Activated CD8-positive, alpha-beta T cell treated with anti-CD3 and anti-CD28 coated beads, Interleukin-2, amount 10 ng/mL, durations not matched to agents 7 days and 5 days (primary cell): ENCODE results near the gene ZFP62. TPM values are rescaled to one million over a fixed set of nuclear protein-coding genes. Genes with fewer than 3 reads are reported as not detected.

Experiments
- ATAC-seq: fragments of 150-1000 bp; cut with Tn5 transposase; one replicate; pipeline ENCODE4 v1.10.0; 2021; ENCODE audit warnings: moderate library complexity
- CTCF ChIA-PET: fragments of 350-600 bp; sonication (Branson Sonifier 250); formaldehyde crosslinking; loops from one replicate; lab custom pipeline; 2021; ENCODE audit warnings: antibody characterized with exemption; lab: Charles Lee
- POLR2A ChIA-PET: fragments of 350-600 bp; sonication (Branson Sonifier 250); formaldehyde crosslinking; loops from one replicate; lab custom pipeline; 2021; ENCODE audit warnings: antibody characterized with exemption; lab: Charles Lee
- DNase-seq: peaks from one replicate; pipeline ENCODE4 v3.0.0-alpha.2; 2020
- H3K27ac Mint-ChIP-seq: one replicate; pipeline ENCODE4 v1.8.0; 2021; ENCODE audit warnings: mild to moderate bottlenecking, mixed read lengths
- H3K27me3 Mint-ChIP-seq: one replicate; pipeline ENCODE4 v1.8.0; 2021; ENCODE audit warnings: low read depth, mixed read lengths
- H3K36me3 Mint-ChIP-seq: one replicate; pipeline ENCODE4 v1.8.0; 2021; ENCODE audit warnings: low read depth, mixed read lengths
- H3K4me1 Mint-ChIP-seq: one replicate; pipeline ENCODE4 v1.8.0; 2021; ENCODE audit warnings: low read depth, mixed read lengths
- H3K4me3 Mint-ChIP-seq: one replicate; pipeline ENCODE4 v1.8.0; 2021; ENCODE audit warnings: mild to moderate bottlenecking, mixed read lengths
- H3K9me3 Mint-ChIP-seq: one replicate; pipeline ENCODE4 v1.8.0; 2022; ENCODE audit warnings: mixed read lengths; ENCODE audit not compliant: insufficient read depth
- total RNA-seq, 2 experiments: library from RNA; stranded (reverse); gene quantifications; one replicate each; pipeline ENCODE4 v1.2.3, GENCODE V29; 2021

The ZFP62 gene
- total RNA-seq, 2 experiments from 2014 or later = 22.8 to 25.3 TPM

DNA sequence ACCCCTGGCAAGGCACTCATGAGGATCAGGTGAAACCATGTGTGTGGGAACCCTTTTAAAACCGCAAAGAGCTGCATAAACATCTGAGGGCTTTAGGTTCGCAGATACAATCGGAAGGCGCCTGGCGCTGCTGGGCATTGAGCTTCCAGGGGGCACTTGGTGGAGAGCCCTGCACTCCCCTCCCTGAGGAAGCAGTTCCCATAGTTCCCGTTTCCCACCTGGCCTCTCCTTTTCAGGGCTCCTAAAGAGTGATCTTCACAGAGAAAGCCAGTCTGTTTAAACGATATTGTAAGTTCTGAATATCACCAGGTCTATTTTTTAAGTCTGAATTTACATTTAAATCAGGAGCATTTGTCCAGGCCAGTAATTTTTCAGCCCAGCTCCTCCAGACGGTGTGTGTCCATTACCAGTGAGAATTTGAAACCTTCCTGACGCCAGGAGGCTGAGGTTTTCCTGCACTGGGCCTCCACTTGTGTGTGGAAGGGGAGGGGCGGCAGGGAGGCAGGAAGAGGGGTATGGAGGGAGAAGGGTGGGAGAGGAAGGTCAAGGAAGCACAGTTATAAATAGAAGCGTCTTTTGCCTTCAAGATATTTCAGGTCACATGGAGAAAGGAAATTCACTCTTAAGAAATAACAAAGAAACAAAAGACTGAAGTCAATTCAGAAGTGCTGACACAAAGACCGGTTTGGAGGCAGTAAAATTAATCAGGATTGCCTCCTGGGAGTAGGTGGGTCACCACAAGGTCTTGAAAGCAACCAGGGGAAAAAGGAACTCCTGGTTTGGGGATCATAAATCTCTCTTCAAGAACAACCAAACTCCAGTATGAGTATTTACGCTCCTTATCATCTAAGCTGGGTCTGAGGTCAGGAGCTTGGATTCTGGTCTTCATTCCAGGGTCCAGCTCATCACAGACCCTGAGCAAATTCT is 44.2 kb downstream of the ZFP62 start:
- Mint-ChIP-seq H3K4me1 (peaks cover 40% of the 10 kb centered on the region), H3K36me3 (no peaks in the 10 kb centered on the region), H3K27me3 (no peaks in the 10 kb centered on the region), H3K4me3 (no peak overlapping the region), H3K27ac (no peak overlapping the region), H3K9me3 (no peaks in the 10 kb centered on the region)
- ChIA-PET POLR2A (interaction anchor here (0.6 to 3.5 kb wide), 5 partner anchors 13 to 445 kb away, joined by 3 to 25 read pairs (median 3); partner anchors contain the start of gene MGAT1), CTCF (interaction anchor here (0.9 to 2.3 kb wide), 7 partner anchors 9 to 52 kb away, joined by 3 to 13 read pairs (median 3); no protein-coding TSS in a partner anchor)
- ATAC-seq (peak; percentile 77), DNase-seq (no peak)

GRCh38 chr5:180815293-180815917 is 45.7 kb downstream of the ZFP62 start:
- CTCF ChIA-PET = interaction anchor here (2.3 kb wide), 1 partner anchor 15 kb away, joined by 13 read pairs; no protein-coding TSS in a partner anchor
- H3K27ac Mint-ChIP-seq = no peak overlapping the region

GRCh38 chr5:180813420-180813819 is 47.7 kb downstream of the ZFP62 start:
- Mint-ChIP-seq H3K27me3 (no peaks in the 10 kb centered on the region), H3K36me3 (peaks cover 5% of the 10 kb centered on the region), H3K4me3 (no peak overlapping the region), H3K4me1 (peaks cover 54% of the 10 kb centered on the region), H3K27ac (no peak overlapping the region), H3K9me3 (no peaks in the 10 kb centered on the region)
- no peak for ATAC-seq
- ChIA-PET CTCF (interaction anchor here (1.0 to 3.5 kb wide), 10 partner anchors 8 to 47 kb away, joined by 4 to 32 read pairs (median 6); no protein-coding TSS in a partner anchor), POLR2A (interaction anchor here (14.7 kb wide), 1 partner anchor 17 kb away, joined by 244 read pairs; no protein-coding TSS in a partner anchor)
- DNase-seq = no peak

More at GRCh38 chr5:180815293-180815917, 45.7 kb downstream of the ZFP62 start:
- ATAC-seq (no peak), DNase-seq (no peak)
- Mint-ChIP-seq H3K9me3 (no peaks in the 10 kb centered on the region), H3K4me1 (peaks cover 47% of the 10 kb centered on the region), H3K4me3 (no peak overlapping the region), H3K27me3 (no peaks in the 10 kb centered on the region), H3K36me3 (no peaks in the 10 kb centered on the region)
- POLR2A ChIA-PET = interaction anchor here (1.3 to 14.7 kb wide), 5 partner anchors 9 to 15 kb away, joined by 3 to 244 read pairs (median 6); no protein-coding TSS in a partner anchor

- H3K27me3 Mint-ChIP-seq = no peaks in the 10 kb centered on the region
- peaks cover 61% of the 10 kb centered on the region for H3K4me1 Mint-ChIP-seq
- DNase-seq (no peak), ATAC-seq (no peak)
- POLR2A ChIA-PET = interaction anchor here (1.9 to 14.7 kb wide), 2 partner anchors 10 to 19 kb away, joined by 14 to 244 read pairs; no protein-coding TSS in a partner anchor
- H3K4me3 Mint-ChIP-seq = peak overlapping the region; percentile 73
- no peaks in the 10 kb centered on the region for H3K9me3 Mint-ChIP-seq
- peaks cover 23% of the 10 kb centered on the region for H3K36me3 Mint-ChIP-seq
- CTCF ChIA-PET = interaction anchor here (2.3 to 3.5 kb wide), 2 partner anchors 10 to 19 kb away, joined by 6 to 32 read pairs; no protein-coding TSS in a partner anchor
- peak overlapping the region; percentile 100 for H3K27ac Mint-ChIP-seq
These were observed 49.4 kb downstream of the ZFP62 start for GRCh38 chr5:180811623-180812124.

DNA sequence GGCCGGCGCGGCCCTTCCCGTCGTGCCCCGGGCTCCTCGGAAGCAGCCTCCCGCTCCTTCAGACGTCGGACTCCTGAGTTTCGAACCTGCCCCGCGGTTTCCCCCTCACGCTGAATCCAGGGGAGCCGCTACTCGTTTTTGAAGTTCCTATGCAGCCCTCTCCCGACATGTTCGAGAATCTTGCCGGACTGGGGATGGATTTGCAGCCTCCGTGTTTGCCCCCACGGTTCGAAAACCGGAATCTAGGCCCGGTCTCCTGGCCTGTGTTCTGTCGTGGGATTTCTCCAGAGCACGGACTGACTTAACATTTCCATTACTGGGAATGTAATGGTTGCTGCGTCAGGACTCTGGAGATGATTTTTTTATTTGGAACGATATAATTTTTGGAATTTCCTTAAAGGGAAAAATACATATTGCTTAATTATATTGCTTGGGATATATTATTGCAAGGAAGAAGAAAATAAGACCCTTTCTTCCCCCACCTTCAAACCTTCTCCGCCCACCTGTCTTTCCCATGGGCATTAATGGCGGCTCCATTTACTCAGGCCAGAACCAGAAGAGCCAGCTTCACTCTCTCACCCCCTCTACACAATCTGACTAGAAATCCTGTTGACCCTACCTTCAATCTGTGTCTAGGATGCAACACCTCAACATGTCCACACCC is 50.0 kb downstream of the ZFP62 start:
- H3K36me3 Mint-ChIP-seq = peaks cover 28% of the 10 kb centered on the region
- H3K4me3 Mint-ChIP-seq = peak overlapping the region; percentile 73
- no peaks in the 10 kb centered on the region for H3K27me3 Mint-ChIP-seq
- CTCF ChIA-PET = interaction anchor here (0.8 to 5.7 kb wide), 4 partner anchors 9 to 20 kb away, joined by 5 to 42 read pairs (median 19); partner anchors contain the start of gene MGAT1
- POLR2A ChIA-PET = interaction anchor here (0.5 to 14.7 kb wide), 8 partner anchors 10 to 450 kb away, joined by 3 to 244 read pairs (median 4); partner anchors contain the start of genes TRIM52 and ZFP62
- peaks cover 63% of the 10 kb centered on the region for H3K4me1 Mint-ChIP-seq
- peak overlapping the region; percentile 100 for H3K27ac Mint-ChIP-seq
- DNase-seq = no peak
- H3K9me3 Mint-ChIP-seq = no peaks in the 10 kb centered on the region
- no peak for ATAC-seq

- Mint-ChIP-seq H3K4me1 (peaks cover 68% of the 10 kb centered on the region), H3K36me3 (peaks cover 31% of the 10 kb centered on the region), H3K27me3 (no peaks in the 10 kb centered on the region), H3K9me3 (no peaks in the 10 kb centered on the region), H3K4me3 (peak overlapping the region; percentile 73), H3K27ac (peak overlapping the region; percentile 100)
- POLR2A ChIA-PET = interaction anchor here (0.8 to 14.7 kb wide), 8 partner anchors 9 to 450 kb away, joined by 3 to 244 read pairs (median 4); partner anchors contain the start of genes TRIM52 and ZFP62
- DNase-seq (peak; percentile 96), ATAC-seq (peak; percentile 79)
- CTCF ChIA-PET = interaction anchor here (0.8 to 5.7 kb wide), 2 partner anchors 9 to 21 kb away, joined by 5 to 42 read pairs; partner anchors contain the start of gene MGAT1
These were observed 50.7 kb downstream of the ZFP62 start for GRCh38 chr5:180810210-180810958.

DNA sequence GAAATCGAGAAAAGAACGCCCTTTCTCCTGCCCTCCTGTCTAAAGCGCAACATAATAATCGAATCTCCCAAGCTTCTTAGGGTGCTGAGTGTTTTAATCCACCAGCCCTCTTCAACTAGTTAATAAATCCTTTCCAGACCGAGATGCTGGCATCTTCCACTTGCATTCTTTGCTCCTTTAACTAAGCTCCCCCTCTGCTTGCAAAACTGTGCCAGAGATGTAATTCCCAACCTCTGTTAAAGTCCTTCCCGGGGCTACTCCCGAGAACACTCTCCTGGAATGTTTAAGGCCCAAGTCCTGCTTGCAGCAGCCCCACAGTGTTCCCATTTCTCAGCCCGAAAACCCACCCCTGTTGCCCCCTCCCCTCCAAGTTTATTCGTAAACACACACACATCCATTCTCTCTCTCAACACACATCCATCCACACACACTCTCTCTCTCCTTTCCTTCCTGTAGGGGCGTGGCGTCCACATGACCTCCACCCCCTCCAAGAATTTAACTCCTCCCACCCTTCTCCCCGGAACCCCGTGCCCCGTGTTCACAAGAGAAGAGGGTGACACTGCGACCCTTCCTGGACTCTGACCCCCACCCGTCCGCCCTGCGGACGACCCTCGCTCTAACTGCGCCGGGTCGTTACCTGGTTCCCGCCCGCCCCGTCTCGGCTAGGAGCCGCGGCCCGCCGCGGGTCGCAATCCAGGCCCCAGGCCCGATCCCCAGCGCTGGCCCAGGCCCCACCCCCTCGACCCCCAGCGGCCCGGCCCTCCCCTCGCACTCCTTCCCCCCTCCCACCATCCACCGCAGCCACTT is 51.5 kb downstream of the ZFP62 start:
- Mint-ChIP-seq H3K27ac (peak overlapping the region; percentile 100), H3K4me1 (peaks cover 70% of the 10 kb centered on the region), H3K9me3 (no peaks in the 10 kb centered on the region), H3K27me3 (no peaks in the 10 kb centered on the region), H3K36me3 (peaks cover 38% of the 10 kb centered on the region), H3K4me3 (peak overlapping the region; percentile 73)
- ChIA-PET CTCF (interaction anchor here (5.7 kb wide), 1 partner anchor 21 kb away, joined by 42 read pairs; no protein-coding TSS in a partner anchor), POLR2A (interaction anchor here (0.8 to 14.7 kb wide), 5 partner anchors 8 to 379 kb away, joined by 4 to 244 read pairs (median 10); partner anchors contain the start of gene ZFP62)
- DNase-seq = peak; percentile 94
- peak; percentile 71 for ATAC-seq

DNA sequence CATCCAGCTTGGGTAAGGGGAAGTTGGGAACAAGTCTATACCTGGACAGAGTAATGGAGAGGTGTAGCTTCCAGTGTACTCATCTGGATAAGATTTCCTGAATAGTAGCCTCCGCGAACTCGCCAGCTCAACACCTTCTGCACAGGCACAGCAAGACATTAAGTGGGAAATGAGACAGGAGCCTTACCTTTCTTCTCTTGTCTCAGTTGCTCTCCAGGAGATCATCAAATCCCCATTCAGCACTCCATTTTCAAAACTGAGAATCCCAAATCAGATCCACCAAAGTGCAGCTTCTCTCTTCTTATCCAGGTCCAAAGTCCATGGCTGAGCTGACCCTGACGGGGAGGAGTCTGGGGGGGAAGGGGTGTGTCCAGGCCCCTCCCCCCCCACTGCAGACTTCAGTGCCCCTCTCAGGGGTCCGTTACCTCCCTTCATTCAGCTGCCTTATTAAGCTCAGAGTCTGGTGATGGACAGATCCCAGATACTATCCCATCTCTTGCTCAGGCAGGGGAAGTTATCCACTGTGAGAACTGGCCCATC is 52.5 kb downstream of the ZFP62 start:
- DNase-seq (no peak), ATAC-seq (no peak)
- H3K4me1 Mint-ChIP-seq = peaks cover 74% of the 10 kb centered on the region
- ChIA-PET POLR2A (interaction anchor here (14.7 kb wide), 1 partner anchor 22 kb away, joined by 244 read pairs; no protein-coding TSS in a partner anchor), CTCF (interaction anchor here (1.0 to 5.7 kb wide), 2 partner anchors 23 to 90 kb away, joined by 3 to 42 read pairs; no protein-coding TSS in a partner anchor)
- H3K4me3 Mint-ChIP-seq = peak overlapping the region; percentile 73
- no peaks in the 10 kb centered on the region for H3K9me3 Mint-ChIP-seq
- H3K36me3 Mint-ChIP-seq = peaks cover 42% of the 10 kb centered on the region
- H3K27me3 Mint-ChIP-seq = no peaks in the 10 kb centered on the region
- peak overlapping the region; percentile 100 for H3K27ac Mint-ChIP-seq
